ACC112 (cell line): Measurements from ENCODE around the gene RAMACL.
"Not testable (repeated sequence)": the region's sequence is repeated elsewhere in the genome, so short reads cannot be mapped to it uniquely, and the experiment has no call there.

Experiments
- H2AFZ ChIP-seq: fragments of 200-600 bp; sonication (generic); one replicate; pipeline ENCODE4 v1.6.0; 2017; ENCODE audit warnings: antibody characterized with exemption, low read length; ENCODE audit not compliant: unreplicated experiment
- H3K27ac ChIP-seq: fragments of 200-600 bp; sonication (generic); 2 replicates; pipeline ENCODE4 v1.5.1; 2014; ENCODE audit warnings: low read depth, mild to moderate bottlenecking, antibody characterized with exemption, low read length, moderate library complexity
- H3K27me3 ChIP-seq: fragments of 200-600 bp; sonication (generic); 2 replicates; pipeline ENCODE4 v1.6.1; 2014; ENCODE audit warnings: mild to moderate bottlenecking, antibody characterized with exemption, low read length, moderate library complexity, mixed read lengths; ENCODE audit not compliant: insufficient read depth
- H3K36me3 ChIP-seq: fragments of 200-600 bp; sonication (generic); 2 replicates; pipeline ENCODE4 v1.6.1; 2016; ENCODE audit warnings: mild to moderate bottlenecking, antibody characterized with exemption, low read length, moderate library complexity, mixed read lengths; ENCODE audit not compliant: insufficient read depth
- H3K4me1 ChIP-seq: fragments of 200-600 bp; sonication (generic); one replicate; pipeline ENCODE4 v1.6.1; 2016; ENCODE audit warnings: low read length, mixed read lengths; ENCODE audit not compliant: insufficient read depth, unreplicated experiment, control insufficient read depth
- H3K4me3 ChIP-seq: fragments of 200-600 bp; sonication (generic); 2 replicates; pipeline ENCODE4 v1.5.1; 2014; ENCODE audit warnings: mild to moderate bottlenecking, low read depth, low read length
- H3K79me2 ChIP-seq: fragments of 200-600 bp; sonication (generic); one replicate; pipeline ENCODE4 v1.6.0; 2016; ENCODE audit warnings: low read length; ENCODE audit not compliant: control insufficient read depth, unreplicated experiment, insufficient read depth

The RAMACL gene

GRCh38 chr6:166584155-166584554 lies 2.3 kb downstream of the RAMACL start:
- Histone ChIP-seq H3K27ac (no peak overlapping the region), H3K79me2 (peaks cover 54% of the 10 kb centered on the region)

DNA sequence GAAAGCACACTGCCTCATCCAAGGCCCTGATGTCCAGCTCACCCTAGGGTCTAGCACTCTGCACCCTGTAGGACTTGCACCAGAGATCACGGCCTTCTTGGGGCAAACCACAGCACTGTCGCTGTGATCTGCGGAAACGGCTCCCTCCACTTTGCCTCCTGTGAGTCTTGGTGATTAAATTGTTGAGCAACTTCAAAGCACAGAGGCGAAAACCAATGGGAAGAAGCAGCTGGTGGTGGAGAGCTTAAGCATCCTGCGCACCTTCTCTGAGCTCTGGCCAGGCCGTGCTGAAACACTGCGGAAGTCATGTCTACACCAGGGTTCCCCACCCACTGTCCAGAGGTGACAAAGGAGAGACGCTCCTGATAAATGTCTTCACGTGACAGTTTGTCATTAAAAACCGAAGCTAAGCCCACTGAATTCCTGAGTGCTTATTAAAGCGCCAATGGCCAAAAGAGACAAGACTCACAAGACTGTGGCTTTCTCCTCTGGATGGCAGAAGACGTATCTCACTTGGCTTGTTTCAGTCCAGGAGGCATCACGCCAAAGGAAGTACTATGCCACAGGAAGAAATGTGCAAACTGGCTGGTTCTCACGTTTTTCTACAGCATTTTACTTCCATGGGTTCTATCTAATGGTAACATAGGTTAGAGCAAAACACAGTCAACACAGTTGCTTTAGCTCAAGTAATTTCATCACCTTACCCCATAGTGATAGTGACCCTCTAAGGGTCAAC lies 3.1 kb downstream of the RAMACL start:
- peaks cover under 1% of the 10 kb centered on the region for H3K4me1 ChIP-seq
- no peak overlapping the region for H3K27ac ChIP-seq
- no peak overlapping the region for H3K4me3 ChIP-seq
- peaks cover 14% of the 10 kb centered on the region for H3K36me3 ChIP-seq
- no peak overlapping the region for H2AFZ ChIP-seq
- no peaks in the 10 kb centered on the region for H3K27me3 ChIP-seq
- H3K79me2 ChIP-seq = peaks cover 51% of the 10 kb centered on the region

More at GRCh38 chr6:166584155-166584554, 2.3 kb downstream of the RAMACL start:
- Histone ChIP-seq H3K36me3 (peaks cover 6% of the 10 kb centered on the region), H2AFZ (no peak overlapping the region), H3K4me1 (peaks cover 8% of the 10 kb centered on the region), H3K4me3 (no peak overlapping the region), H3K27me3 (no peaks in the 10 kb centered on the region)

- Histone ChIP-seq H2AFZ (no peak overlapping the region), H3K4me3 (no peak overlapping the region), H3K27ac (no peak overlapping the region), H3K36me3 (peaks cover 18% of the 10 kb centered on the region), H3K27me3 (no peaks in the 10 kb centered on the region), H3K79me2 (peaks cover 44% of the 10 kb centered on the region), H3K4me1 (no peaks in the 10 kb centered on the region)
Measured at GRCh38 chr6:166582258-166582657, 4.2 kb downstream of the RAMACL start.

- H3K4me1 ChIP-seq, H3K27ac ChIP-seq, H3K27me3 ChIP-seq, H3K4me3 ChIP-seq, H2AFZ ChIP-seq: not testable (repeated sequence)
- H3K79me2 ChIP-seq = peaks cover 40% of the 10 kb centered on the region
- H3K36me3 ChIP-seq = peaks cover 18% of the 10 kb centered on the region
Measured at GRCh38 chr6:166581801-166582200, 4.7 kb downstream of the RAMACL start.

GRCh38 chr6:166581091-166581511 lies 5.4 kb downstream of the RAMACL start:
- peaks cover 36% of the 10 kb centered on the region for H3K79me2 ChIP-seq
- no peaks in the 10 kb centered on the region for H3K4me1 ChIP-seq
- H3K27me3 ChIP-seq = no peaks in the 10 kb centered on the region
- H2AFZ ChIP-seq = no peak overlapping the region
- H3K36me3 ChIP-seq = peaks cover 18% of the 10 kb centered on the region
- no peak overlapping the region for H3K27ac ChIP-seq
- H3K4me3 ChIP-seq = no peak overlapping the region

DNA sequence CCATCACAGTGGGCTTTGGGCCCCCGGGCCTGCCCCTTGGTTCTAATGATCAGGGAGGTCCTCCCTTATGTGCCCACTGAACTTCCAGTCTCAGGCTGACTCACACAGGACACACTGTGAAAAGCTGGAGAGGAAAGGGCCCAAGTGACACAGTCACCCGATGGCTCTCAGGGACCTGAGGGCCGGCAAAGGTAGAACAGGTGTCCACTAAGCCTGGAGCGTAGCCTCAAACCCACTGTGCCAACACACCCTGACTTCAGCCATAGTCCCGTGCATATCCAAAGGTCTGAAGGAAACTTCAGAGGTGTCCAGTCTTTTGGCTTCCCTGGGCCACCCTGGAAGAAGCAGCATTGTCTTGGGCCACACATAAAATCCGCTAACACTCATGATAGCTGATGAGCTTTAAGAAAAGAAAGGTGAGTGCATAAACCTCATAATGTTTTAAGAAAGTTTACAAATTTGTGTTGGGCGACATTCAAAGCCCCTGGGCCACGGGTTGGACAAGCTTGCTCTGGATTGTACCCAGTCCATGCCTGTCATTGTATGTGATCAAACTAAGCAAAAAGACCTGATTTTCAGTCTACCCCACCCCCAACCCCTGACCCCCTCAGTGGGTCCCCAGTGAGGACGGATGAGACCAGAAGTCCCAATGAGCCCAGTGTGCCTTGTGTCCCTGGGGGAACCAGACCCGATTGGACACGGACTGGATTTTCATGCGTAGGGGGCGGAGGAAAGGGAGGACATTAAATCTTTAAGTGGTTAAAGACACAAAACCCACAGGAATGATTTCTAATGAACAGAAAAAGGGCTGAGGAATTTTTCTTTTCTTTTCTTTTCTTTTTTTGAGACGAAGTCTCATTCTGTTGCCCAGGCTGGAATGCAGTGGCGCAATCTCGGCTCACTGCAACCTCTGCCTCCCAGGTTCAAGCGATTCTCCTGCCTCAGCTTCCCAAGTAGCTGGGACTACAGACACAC lies 6.1 kb downstream of the RAMACL start:
- H3K4me1 ChIP-seq = no peaks in the 10 kb centered on the region
- no peak overlapping the region for H3K4me3 ChIP-seq
- H3K36me3 ChIP-seq = peaks cover 18% of the 10 kb centered on the region
- H2AFZ ChIP-seq = no peak overlapping the region
- no peaks in the 10 kb centered on the region for H3K27me3 ChIP-seq
- peaks cover 36% of the 10 kb centered on the region for H3K79me2 ChIP-seq
- no peak overlapping the region for H3K27ac ChIP-seq

GRCh38 chr6:166579237-166579850 lies 7.1 kb downstream of the RAMACL start:
- Histone ChIP-seq H2AFZ (no peak overlapping the region), H3K4me1 (no peaks in the 10 kb centered on the region), H3K36me3 (peaks cover 16% of the 10 kb centered on the region), H3K79me2 (peaks cover 31% of the 10 kb centered on the region), H3K4me3 (no peak overlapping the region), H3K27me3 (no peaks in the 10 kb centered on the region), H3K27ac (no peak overlapping the region)

DNA sequence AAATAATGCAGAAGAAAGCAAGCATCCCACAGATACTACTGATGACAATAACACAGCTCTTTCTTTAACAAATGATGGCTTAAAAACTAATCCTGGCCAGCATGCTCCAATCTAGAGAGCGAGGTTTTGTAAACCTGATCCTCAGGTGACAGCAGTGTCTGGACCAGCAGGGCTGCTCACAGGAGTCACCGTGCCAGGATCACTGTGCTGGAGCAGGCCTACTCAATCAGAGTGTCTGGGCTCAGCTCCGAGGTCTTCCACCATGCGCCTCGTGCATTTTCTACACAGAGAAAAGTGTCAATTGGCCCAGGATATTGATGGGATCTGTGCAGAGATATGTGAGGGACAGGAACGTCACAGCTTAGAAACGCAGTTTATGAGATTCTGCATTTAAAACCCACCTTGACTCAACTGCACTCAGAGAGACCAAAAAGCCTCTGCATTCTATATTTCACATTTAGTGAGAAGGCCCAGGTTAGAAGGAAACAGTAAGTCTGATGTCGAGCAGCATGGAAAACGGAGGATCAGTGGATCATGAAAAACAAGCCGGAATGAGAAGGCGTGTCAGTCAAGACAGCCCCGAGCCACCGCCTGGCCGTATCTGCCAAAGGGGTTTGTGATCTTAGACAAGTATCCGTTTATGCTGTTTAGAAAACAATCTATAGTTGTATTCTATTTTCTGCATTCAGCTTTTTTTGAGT lies 7.8 kb downstream of the RAMACL start:
- H3K79me2 ChIP-seq = peaks cover 29% of the 10 kb centered on the region
- no peak overlapping the region for H3K27ac ChIP-seq
- no peak overlapping the region for H3K4me3 ChIP-seq
- no peaks in the 10 kb centered on the region for H3K27me3 ChIP-seq
- H2AFZ ChIP-seq = no peak overlapping the region
- no peaks in the 10 kb centered on the region for H3K4me1 ChIP-seq
- peaks cover 16% of the 10 kb centered on the region for H3K36me3 ChIP-seq

DNA sequence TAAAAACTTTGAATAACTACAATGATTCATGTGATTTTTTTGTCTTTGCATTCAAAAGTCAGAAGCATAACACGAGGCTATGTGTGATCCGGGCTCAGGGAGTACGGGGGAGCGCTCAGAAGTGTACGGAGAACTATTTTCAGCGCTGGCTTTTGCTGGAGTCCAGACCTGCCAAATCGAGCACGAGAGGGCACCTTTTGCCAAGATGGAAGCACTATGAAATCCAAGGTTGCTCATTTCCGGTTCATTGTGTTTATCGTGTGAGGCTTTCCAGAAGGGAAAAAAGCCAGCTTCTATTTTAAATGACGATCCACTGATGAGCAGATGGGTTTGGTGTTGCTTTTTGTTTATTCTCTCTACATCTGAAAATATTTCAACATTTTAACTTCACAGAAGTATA lies 11.3 kb downstream of the RAMACL start:
- peaks cover 23% of the 10 kb centered on the region for H3K4me1 ChIP-seq
- H2AFZ ChIP-seq = no peak overlapping the region
- H3K79me2 ChIP-seq = peaks cover 50% of the 10 kb centered on the region
- H3K27ac ChIP-seq = no peak overlapping the region
- no peaks in the 10 kb centered on the region for H3K27me3 ChIP-seq
- H3K4me3 ChIP-seq = no peak overlapping the region
- peaks cover 16% of the 10 kb centered on the region for H3K36me3 ChIP-seq
